Glutamatergic neuron (in vitro differentiated cells): ENCODE data around the gene ASB6. TPM values are rescaled to one million over a fixed set of nuclear protein-coding genes. Genes with fewer than 3 reads are reported as not detected.
A peak's percentile ranks its signal among the peaks of the same experiment; 100 is the strongest.

ENCODE experiments used
- DNase-seq: peaks from one replicate; pipeline ENCODE4 v3.0.0; 2022
- H3K27ac Mint-ChIP-seq: one replicate; pipeline ENCODE4 v1.8.0; 2020; ENCODE audit warnings: mild to moderate bottlenecking, mixed read lengths, inconsistent platforms; ENCODE audit not compliant: unreplicated experiment
- H3K27me3 Mint-ChIP-seq: one replicate; pipeline ENCODE4 v1.8.0; 2020; ENCODE audit warnings: mild to moderate bottlenecking, moderate library complexity, mixed read lengths, inconsistent platforms; ENCODE audit not compliant: unreplicated experiment
- H3K36me3 Mint-ChIP-seq: one replicate; pipeline ENCODE4 v1.8.0; 2020; ENCODE audit warnings: mild to moderate bottlenecking, mixed read lengths, inconsistent platforms; ENCODE audit not compliant: unreplicated experiment
- H3K4me1 Mint-ChIP-seq: one replicate; pipeline ENCODE4 v1.8.0; 2020; ENCODE audit warnings: mild to moderate bottlenecking, low read depth, mixed read lengths, inconsistent platforms; ENCODE audit not compliant: unreplicated experiment
- H3K4me3 Mint-ChIP-seq: one replicate; pipeline ENCODE4 v1.8.0; 2020; ENCODE audit warnings: mild to moderate bottlenecking, mixed read lengths, inconsistent platforms; ENCODE audit not compliant: unreplicated experiment
- H3K9me3 Mint-ChIP-seq: one replicate; pipeline ENCODE4 v1.8.0; 2020; ENCODE audit warnings: mild to moderate bottlenecking, moderate library complexity, mixed read lengths, inconsistent platforms; ENCODE audit not compliant: unreplicated experiment
- CTCF ChIP-seq: fragments of 200-600 bp; sonication (generic); IDR thresholded peaks from one replicate; pipeline ENCODE4 v1.5.0; 2021; ENCODE audit not compliant: partially characterized antibody, unreplicated experiment
- total RNA-seq: library from RNA; stranded (reverse); fragmentation: NEBNext Ultra II Directional; extraction: Animal tissue kit (Norgen Biotek cat#: 25700); gene quantifications from one replicate; pipeline ENCODE4 v1.2.1, GENCODE V29; 2021; ENCODE audit not compliant: unreplicated experiment

The ASB6 gene
- total RNA-seq, 1 donor from 2014 or later: 25.4 TPM

GRCh38 chr9:129650680-129651235, 8.8 kb upstream of the ASB6 start:
- peaks cover 2% of the 10 kb centered on the region for H3K4me1 Mint-ChIP-seq
- TF ChIP-seq CTCF: no peak
- H3K9me3 Mint-ChIP-seq: peaks cover 5% of the 10 kb centered on the region
- no peaks in the 10 kb centered on the region for H3K36me3 Mint-ChIP-seq
- no peak overlapping the region for H3K27ac Mint-ChIP-seq
- peaks cover 6% of the 10 kb centered on the region for H3K27me3 Mint-ChIP-seq
- no peak overlapping the region for H3K4me3 Mint-ChIP-seq
- no peak for DNase-seq

- H3K4me3 Mint-ChIP-seq: no peak overlapping the region
- H3K4me1 Mint-ChIP-seq: peaks cover 2% of the 10 kb centered on the region
- H3K36me3 Mint-ChIP-seq: no peaks in the 10 kb centered on the region
- DNase-seq: no peak
- peaks cover 6% of the 10 kb centered on the region for H3K27me3 Mint-ChIP-seq
- peaks cover 5% of the 10 kb centered on the region for H3K9me3 Mint-ChIP-seq
- no peak for TF ChIP-seq CTCF
- no peak overlapping the region for H3K27ac Mint-ChIP-seq
Observed at GRCh38 chr9:129649726-129650679, 8.1 kb upstream of the ASB6 start.

- Mint-ChIP-seq H3K27ac (no peak overlapping the region), H3K36me3 (no peaks in the 10 kb centered on the region), H3K4me3 (no peak overlapping the region), H3K9me3 (peaks cover 5% of the 10 kb centered on the region), H3K27me3 (peaks cover 6% of the 10 kb centered on the region), H3K4me1 (peaks cover 2% of the 10 kb centered on the region)
- no peak for TF ChIP-seq CTCF
- DNase-seq: no peak
Observed at GRCh38 chr9:129648764-129649115, 6.8 kb upstream of the ASB6 start.

GRCh38 chr9:129648092-129648763, 6.3 kb upstream of the ASB6 start:
- no peak for DNase-seq
- no peak overlapping the region for H3K27ac Mint-ChIP-seq
- peaks cover 2% of the 10 kb centered on the region for H3K4me1 Mint-ChIP-seq
- TF ChIP-seq CTCF: no peak
- H3K36me3 Mint-ChIP-seq: no peaks in the 10 kb centered on the region
- H3K4me3 Mint-ChIP-seq: peak overlapping the region; percentile 1
- H3K27me3 Mint-ChIP-seq: peaks cover 6% of the 10 kb centered on the region
- peaks cover 5% of the 10 kb centered on the region for H3K9me3 Mint-ChIP-seq

GRCh38 chr9:129647635-129648034, 5.7 kb upstream of the ASB6 start:
- Mint-ChIP-seq H3K4me1 (peaks cover 2% of the 10 kb centered on the region), H3K27me3 (peaks cover 6% of the 10 kb centered on the region), H3K9me3 (peaks cover 5% of the 10 kb centered on the region), H3K27ac (no peak overlapping the region), H3K36me3 (no peaks in the 10 kb centered on the region), H3K4me3 (no peak overlapping the region)
- TF ChIP-seq CTCF: no peak
- DNase-seq: no peak
